GM18873 (cell line): ENCODE data around the gene TENM3.

Source experiments
- ATAC-seq: cut with Tn5 transposase; IDR thresholded peaks from one replicate; pipeline ENCODE4 v1.9.1; 2021; ENCODE audit warnings: mild to moderate bottlenecking, moderate library complexity, moderate number of reproducible peaks; ENCODE audit not compliant: unreplicated experiment, low FRiP score

The TENM3 gene

DNA sequence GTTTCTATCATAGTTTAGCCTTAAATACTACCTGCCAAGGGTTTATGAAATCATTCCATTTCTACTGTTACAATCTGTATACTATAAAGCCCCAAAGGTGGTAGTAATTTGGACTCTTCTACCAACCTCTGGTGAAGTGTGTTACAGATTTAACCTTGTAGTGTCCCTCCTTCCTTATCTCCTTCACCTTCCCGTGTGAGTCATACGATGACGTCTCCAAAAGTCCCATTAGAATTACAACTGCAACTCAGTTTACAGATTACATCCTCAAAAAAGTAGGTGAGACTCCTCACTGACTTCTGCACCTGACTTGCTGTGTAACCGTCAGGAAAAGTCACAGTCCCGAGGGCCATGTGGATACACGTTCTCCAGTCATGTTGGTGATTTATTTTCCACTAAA, 455.0 kb downstream of the TENM3 start:
- no peak for ATAC-seq

GRCh38 chr4:182699201-182699600, 456.0 kb downstream of the TENM3 start:
- ATAC-seq = no peak

GRCh38 chr4:182699795-182700194, 456.6 kb downstream of the TENM3 start:
- ATAC-seq = no peak

- ATAC-seq = no peak
Observed at GRCh38 chr4:182700362-182701160, 457.4 kb downstream of the TENM3 start.

- no peak for ATAC-seq
Observed at GRCh38 chr4:182704077-182704476, 460.9 kb downstream of the TENM3 start.

GRCh38 chr4:182704948-182705347, 461.7 kb downstream of the TENM3 start:
- ATAC-seq = no peak

- no peak for ATAC-seq
Observed at GRCh38 chr4:182705389-182705788, 462.2 kb downstream of the TENM3 start.

DNA sequence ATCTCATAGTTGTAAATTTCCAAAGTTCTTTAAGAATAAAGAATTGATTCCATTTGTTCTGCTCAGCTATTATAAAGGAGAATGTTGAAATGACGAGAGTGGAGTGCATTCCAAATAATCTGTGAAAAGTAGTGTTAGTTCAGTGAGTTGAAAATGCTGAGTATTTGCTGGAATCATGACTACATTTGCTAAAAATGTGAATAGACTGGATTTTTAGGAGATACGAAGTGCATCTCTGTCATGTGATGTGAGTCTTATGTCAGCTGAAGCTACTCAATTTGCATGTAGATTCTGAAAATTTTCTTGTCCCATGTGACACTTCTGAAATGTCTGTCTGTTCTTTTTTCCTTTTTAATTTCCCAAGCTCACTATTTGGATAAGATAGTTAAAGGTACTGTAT, 468.0 kb downstream of the TENM3 start:
- ATAC-seq = no peak

GRCh38 chr4:182715548-182715947, 472.3 kb downstream of the TENM3 start:
- no peak for ATAC-seq

GRCh38 chr4:182716192-182716591, 473.0 kb downstream of the TENM3 start:
- no peak for ATAC-seq

GRCh38 chr4:182717788-182718583, 474.8 kb downstream of the TENM3 start:
- ATAC-seq = no peak

GRCh38 chr4:182724414-182724813, 481.2 kb downstream of the TENM3 start:
- ATAC-seq = no peak

- ATAC-seq = no peak
Observed at GRCh38 chr4:182729516-182729915, 486.3 kb downstream of the TENM3 start.

- no peak for ATAC-seq
Observed at GRCh38 chr4:182730791-182731190, 487.6 kb downstream of the TENM3 start.

DNA sequence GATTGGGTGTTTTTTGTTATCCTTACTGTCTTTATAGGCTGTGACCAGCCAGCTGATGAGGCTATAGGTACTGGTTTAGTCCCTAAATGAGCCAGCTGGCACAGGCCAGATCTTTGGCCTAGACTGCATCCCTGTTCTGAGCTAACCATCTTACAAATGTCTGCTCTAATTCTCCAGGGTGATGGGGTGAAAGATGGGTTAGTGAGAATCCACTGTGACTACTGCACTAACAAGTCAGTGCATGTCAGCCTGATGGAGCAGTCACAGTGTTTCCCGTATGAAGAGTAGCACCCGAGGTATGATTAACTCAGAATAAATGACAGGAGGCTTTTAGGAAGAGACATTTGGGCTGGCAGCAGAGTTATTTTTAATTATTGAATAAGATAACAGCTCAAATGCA, 493.0 kb downstream of the TENM3 start:
- ATAC-seq = no peak

DNA sequence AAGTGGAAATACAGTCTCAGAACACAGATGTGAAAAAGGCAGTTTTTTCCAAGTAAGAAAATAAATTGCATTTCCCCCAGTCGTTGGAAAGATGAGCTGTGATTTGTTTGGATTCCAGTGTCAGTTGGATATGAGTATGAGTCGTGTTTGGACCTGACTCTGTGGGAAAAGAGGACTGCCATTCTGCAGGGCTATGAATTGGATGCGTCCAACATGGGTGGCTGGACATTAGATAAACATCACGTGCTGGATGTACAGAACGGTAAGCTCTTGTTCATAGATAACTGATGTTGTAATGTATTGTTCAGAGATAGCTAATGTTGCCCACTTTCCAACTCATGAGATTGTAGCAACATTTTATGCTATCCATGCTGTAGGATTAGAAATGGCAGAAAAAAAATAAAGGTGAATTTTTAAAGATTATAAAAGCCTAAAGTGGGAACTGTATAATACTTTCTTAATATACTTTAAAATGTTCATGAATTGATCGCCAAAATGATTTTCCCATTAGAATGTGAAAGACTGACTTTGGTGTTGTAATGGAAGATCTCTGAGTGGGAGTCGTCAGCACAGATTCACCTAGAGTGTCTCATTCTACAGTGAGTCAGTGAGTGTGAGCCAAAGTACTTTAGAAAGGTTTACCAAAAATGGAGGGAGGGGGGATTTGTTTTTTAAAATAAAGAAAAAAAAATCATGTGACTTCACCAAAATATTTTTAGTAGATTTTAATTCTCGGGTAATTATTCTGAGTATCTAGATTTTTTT, 495.3 kb downstream of the TENM3 start:
- ATAC-seq = no peak

- ATAC-seq = no peak
Observed at GRCh38 chr4:182740256-182740655, 497.1 kb downstream of the TENM3 start.

DNA sequence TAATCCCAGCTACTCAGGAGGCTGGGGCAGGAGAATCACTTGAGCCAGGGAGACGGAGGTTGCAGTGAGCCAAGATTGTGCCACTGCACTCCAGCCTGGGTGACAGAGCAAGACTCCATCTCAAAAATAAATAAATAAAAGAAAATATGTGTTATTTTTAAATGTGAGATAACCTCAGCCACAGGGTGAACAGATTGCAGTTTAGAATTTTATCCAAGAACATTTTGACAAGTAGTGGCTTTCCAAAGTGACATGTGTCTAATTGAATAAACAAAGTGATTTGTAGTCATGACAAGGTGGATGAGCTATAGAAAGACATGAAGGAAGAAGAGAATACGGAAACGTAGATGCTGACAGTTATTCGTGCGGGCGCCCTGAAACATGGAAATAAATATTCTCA, 497.9 kb downstream of the TENM3 start:
- no peak for ATAC-seq

GRCh38 chr4:182741914-182742313, 498.7 kb downstream of the TENM3 start:
- ATAC-seq = no peak

- no peak for ATAC-seq
Observed at GRCh38 chr4:182743815-182744214, 500.6 kb downstream of the TENM3 start.

DNA sequence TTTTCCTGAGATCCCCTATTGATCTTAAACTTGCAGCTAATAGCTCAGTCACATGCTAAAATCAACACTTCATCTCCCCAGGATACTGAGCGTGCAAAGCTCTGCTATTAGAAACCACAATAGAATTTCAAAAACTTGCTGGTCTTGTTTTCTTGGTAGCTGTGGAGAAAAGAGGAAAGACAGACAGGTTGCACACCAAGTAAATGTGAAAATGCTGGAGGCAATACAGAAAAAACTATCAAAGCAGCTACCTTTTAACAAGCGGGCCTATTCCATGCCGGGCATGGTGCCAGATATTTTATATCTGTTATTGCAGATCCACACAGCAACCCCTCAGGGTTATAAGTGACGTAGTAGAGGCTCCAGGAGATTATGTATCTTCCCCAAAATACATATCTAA, 502.0 kb downstream of the TENM3 start:
- no peak for ATAC-seq
